Esophagus muscularis mucosa (tissue), 4 donors: ENCODE results near the gene ADAMTSL1.

Source experiments
- EP300 ChIP-seq: sonication (generic); formaldehyde crosslinking; IDR thresholded peaks from one replicate; pipeline ENCODE4 v1.6.1; 2017; ENCODE audit warnings: antibody characterized with exemption
- POLR2A ChIP-seq: fragments of 450-650 bp; IDR thresholded peaks from one replicate; pipeline ENCODE4 v1.6.1; 2017; ENCODE audit warnings: antibody characterized with exemption, moderate library complexity, mild to moderate bottlenecking, low read depth
- POLR2AphosphoS5 ChIP-seq, 2 donors: sonication (generic); formaldehyde crosslinking; IDR thresholded peaks; one replicate each; pipeline ENCODE4 v1.6.1; 2017; ENCODE audit warnings: antibody characterized with exemption in 2 of 2
- TF ChIP-seq, protein P1 (sequence below), 3 experiments: fragments of 200-600 bp in 2 of 3; fragments of 450-650 bp in 1 of 3; sonication (generic) in 2 of 3; IDR thresholded peaks; one replicate each; pipeline ENCODE4 v1.5.1; 2017 to 2019; ENCODE audit warnings: antibody characterized with exemption in 3 of 3, mild to moderate bottlenecking in 2 of 3, moderate library complexity in 1 of 3

- TF ChIP-seq, protein P1, sequence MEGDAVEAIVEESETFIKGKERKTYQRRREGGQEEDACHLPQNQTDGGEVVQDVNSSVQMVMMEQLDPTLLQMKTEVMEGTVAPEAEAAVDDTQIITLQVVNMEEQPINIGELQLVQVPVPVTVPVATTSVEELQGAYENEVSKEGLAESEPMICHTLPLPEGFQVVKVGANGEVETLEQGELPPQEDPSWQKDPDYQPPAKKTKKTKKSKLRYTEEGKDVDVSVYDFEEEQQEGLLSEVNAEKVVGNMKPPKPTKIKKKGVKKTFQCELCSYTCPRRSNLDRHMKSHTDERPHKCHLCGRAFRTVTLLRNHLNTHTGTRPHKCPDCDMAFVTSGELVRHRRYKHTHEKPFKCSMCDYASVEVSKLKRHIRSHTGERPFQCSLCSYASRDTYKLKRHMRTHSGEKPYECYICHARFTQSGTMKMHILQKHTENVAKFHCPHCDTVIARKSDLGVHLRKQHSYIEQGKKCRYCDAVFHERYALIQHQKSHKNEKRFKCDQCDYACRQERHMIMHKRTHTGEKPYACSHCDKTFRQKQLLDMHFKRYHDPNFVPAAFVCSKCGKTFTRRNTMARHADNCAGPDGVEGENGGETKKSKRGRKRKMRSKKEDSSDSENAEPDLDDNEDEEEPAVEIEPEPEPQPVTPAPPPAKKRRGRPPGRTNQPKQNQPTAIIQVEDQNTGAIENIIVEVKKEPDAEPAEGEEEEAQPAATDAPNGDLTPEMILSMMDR (IDR thresholded peaks at IDR 0.05) = no peak
- no peak for TF ChIP-seq POLR2AphosphoS5 (IDR thresholded peaks at IDR 0.05)
- TF ChIP-seq POLR2A = no peak
- TF ChIP-seq EP300 = no peak
These were observed 360.9 kb downstream of the ADAMTSL1 start for GRCh38 chr9:18834740-18835361.
